GM21367 (cell line): ENCODE measurements around the gene PRR7.
A peak's percentile ranks its signal among the peaks of the same experiment; 100 is the strongest.

Source experiments
- ATAC-seq: cut with Tn5 transposase; IDR thresholded peaks from one replicate; pipeline ENCODE4 v1.9.1; 2021; ENCODE audit not compliant: unreplicated experiment

PRR7 gene

DNA sequence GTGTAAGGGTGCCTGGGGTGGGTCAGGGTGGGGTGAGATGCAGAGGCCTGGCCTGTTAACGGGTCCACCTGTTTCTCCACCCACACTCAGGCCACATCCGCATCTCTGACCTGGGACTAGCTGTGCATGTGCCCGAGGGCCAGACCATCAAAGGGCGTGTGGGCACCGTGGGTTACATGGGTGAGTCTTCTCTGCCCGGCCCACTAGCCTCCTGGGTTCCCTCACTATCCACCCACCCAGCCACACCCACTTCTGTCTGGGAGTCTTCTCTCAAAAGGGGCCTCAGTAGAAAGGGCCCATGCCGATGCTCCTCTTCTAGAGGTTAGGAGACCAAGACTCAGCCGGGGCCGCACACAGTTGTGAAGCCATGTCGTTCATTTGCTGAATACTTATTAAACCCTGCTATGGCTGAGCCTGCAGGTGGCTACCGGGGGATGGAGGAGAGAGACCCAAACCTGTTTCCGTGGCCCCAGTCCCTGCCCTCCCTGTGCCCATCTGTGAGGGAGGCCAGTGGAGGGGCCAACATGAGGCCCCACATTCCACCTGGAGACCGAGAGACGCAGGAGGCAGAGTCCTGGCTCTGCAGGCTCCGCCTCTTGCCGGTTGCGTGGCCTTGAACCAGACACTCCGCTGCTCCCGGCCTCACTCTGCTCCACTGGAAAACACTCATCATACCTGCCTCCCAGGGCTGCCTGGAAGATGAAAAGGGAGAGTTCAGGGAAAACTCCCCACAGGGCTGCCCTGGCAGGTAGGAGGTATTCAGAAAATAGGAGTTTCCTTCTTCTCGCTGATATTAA is 11.5 kb upstream of the PRR7 start:
- ATAC-seq, result no peak

DNA sequence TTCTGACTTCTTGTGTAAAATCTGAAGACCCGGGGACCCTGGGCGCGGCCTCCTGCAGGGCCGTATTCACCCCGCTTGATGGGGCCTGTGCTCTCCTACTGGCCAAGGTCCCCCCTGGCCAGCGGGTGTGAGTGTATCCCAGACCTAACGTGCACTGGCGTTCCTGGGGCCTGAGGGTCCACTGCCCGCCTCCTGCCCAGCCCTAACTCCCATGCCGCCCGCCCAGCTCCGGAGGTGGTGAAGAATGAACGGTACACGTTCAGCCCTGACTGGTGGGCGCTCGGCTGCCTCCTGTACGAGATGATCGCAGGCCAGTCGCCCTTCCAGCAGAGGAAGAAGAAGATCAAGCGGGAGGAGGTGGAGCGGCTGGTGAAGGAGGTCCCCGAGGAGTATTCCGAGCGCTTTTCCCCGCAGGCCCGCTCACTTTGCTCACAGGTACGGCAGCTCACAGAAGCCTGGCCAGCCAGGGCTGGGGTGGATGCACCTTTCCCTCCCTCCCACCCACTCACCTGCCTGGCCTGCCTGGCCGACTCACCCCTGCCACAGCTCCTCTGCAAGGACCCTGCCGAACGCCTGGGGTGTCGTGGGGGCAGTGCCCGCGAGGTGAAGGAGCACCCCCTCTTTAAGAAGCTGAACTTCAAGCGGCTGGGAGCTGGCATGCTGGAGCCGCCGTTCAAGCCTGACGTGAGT is 10.6 kb upstream of the PRR7 start:
- no peak for ATAC-seq

DNA sequence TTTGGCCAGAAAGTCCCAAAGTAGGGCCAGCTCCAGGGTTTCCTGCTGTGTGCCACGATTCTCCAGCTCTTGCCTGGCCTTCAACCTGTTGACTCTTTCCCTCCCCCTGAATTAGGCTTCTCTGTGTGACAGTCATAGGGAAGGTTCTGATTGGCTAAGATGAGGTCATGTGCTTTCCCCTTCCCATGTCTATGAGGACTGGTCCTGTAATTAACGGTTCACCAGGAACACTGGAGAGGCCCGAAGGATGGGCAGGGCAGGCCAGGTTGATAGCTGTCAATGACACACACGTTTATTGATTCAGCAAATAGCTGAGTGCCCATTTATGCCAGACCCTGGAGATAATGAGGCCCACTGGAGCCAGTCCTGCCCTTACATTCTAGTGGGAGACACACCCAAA is 9.0 kb upstream of the PRR7 start:
- ATAC-seq, result no peak

DNA sequence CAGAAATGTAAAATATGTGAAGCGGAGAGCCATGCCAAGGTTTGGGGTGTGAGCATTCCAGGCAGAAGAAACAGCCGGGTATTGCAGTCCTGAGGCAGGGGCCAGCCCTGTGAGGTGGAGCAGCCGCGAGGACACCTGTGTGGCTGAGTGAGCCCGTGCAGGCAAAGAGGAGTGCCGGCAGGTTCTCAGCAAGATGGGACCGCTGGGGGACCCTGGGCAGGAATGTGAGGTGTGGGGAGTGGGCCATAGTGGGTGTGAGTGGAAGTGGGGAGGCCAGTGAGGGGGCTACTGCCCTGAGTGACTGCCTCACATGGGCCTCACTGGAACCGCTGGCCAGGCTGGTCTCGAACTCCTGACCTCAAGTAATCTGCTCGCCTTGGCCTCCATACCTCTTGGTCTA is 8.1 kb upstream of the PRR7 start:
- ATAC-seq, result no peak

DNA sequence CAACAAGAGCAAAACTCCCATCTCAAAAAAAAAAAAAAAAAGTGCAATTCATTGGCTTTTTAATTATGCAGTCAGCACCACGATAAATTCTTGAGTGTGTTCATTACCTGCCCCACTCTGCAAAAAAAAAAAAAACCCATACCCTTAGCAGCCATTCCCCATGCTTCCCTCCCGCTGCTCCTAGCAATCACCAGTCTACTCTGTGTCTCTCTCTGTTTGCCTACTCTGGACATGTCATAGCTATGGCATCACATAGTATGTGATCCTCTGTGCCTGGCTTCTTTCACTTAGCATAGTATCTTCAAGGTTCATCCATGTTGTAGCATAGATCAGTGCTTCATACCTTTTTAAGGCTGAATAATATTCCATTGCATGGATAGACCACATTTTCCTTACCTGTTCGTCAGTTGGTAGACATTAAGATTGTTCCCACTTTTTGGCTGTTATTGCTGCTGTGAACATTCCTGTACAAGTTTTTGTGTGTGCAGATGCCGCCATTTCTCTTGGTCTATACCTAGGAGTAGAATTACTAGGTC is 7.0 kb upstream of the PRR7 start:
- ATAC-seq, result no peak

DNA sequence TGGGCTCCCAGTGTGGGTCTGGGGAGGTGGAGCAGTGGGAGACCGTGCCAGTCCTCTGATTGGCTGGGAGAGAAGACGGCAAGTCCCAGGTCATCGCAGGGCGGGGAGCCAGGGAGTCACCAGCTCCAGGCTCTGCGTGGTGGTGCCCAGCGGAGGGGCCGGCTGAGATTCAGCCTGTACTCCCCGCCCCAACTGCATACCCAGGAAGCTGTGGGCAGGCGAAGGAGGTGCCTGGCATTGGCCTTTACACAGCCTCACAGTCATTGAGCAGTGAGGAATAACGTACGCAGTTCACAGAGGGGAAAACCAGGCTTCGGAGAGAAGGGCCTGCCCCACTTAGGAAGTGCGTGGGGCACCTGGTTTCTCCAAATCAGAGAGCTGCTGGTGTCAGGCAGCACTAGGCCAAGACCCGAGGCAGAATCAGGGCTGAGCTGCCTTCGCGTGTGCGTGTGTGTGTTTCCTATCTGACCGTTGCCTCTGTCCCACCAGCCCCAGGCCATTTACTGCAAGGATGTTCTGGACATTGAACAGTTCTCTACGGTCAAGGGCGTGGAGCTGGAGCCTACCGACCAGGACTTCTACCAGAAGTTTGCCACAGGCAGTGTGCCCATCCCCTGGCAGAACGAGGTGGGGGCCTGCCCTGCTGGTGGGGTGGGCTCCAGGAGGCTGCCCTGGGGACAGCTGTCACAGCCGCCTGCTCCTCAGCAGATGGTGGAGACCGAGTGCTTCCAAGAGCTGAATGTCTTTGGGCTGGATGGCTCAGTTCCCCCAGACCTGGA is 6.2 kb upstream of the PRR7 start:
- no peak for ATAC-seq

DNA sequence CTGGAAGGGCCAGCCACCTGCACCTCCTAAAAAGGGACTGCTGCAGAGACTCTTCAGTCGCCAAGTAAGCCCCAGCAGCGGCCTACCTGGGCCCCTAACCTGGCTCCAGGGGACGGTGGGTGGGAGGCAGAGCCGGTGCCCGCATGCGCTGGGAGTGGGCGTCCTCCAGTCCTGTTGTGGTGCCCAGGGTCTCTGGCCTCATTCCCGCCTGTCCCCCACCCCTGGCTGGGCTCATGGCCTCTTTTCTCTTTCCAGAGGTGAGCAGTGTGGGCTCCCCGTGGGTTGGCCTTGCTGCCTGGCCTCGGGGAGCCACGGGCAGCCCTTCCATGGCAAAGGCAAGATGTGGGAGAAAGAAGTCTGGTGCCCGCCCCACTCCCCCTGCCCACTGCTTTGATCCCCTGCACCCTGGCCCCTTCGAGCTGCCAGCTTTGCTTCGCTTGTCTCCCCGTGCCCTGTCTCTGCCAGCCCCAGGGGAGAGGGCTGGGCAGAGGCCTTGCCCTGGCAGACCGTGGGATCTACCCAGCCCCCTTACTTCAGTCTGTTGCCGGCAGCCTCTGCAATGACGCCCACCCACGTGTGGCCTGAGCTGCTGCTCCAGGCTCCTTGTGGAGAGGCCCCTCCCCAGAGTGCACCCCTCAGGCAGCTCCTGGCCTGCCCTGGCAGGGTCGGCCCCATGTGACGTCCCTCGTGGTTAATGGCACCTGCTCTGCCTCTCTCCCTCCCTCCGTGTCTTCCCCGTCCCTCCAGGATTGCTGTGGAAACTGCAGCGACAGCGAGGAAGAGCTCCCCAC is 5.4 kb upstream of the PRR7 start:
- ATAC-seq, result no peak

DNA sequence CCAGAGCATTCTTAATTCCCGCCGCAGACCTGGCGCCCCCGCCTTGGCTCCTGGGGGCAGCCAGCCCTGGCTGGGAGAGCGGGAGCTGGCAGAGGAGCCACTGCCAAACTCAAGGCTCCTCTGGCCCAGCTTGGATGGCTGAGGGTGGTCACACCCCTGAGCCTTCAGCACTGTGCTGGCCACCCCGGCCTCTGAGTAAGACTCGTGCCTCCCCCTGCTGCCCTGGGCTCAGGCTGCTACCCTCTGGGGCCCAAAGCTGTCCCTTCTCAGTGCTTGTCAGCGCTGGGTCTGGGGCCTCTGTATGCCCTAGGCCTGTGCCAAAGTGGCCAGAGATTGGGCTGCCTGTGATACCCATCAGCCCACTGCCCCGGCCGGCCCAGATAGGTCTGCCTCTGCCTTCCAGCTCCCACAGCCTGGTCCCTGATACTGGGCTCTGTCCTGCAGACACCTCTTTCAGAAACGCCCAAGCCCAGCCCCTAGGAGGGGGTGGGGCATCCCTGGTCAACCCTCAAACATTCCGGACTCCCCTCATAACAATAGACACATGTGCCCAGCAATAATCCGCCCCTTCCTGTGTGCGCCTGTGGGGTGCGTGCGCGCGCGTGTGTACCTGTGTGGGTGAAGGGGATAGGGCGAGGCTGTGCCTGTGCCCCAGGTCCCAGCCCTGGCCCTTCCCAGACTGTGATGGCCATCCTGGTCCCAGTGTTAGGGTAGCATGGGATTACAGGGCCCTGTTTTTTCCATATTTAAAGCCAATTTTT is 4.4 kb upstream of the PRR7 start:
- ATAC-seq, result no peak

DNA sequence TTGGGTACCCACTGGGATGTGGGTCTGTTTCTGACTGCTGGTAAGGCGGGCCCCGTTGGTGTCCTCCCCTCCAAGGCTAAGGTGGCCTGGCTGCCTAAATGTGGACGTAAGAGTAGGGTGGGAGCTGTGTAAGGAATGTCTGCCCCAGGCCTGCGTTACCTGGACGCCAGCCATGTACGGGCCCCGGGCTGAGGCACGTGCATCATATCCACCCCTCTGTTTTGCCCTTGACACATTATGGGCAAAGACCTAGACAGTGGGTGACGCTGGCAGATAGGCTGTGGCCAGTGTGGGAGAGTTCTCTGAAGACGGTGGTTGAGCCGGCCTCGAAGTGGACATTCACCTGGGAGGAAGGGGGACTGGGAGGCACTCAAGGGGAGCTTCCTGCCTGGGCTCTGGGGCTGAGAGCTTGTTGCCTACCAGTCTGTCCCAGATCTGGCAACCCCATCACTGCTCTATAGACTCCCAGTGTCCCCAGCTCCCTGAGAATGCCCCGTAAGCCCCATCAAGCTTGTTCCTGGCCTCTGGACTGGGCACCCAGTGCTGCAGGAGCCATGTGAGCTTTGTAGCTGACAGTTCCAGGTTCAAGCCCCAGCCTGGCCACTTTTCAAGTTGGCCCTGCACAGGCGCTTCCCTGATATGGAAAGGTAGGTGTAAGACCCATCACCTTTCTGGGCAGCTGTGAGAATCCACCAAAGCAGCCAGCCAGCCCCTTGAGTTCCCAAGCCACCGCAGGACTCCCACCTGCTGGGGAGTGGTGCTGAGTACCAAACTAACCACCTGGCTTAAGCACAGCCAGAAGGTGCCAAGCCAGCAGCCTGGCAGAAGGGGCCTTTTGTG is 3.2 kb upstream of the PRR7 start:
- ATAC-seq, result no peak

DNA sequence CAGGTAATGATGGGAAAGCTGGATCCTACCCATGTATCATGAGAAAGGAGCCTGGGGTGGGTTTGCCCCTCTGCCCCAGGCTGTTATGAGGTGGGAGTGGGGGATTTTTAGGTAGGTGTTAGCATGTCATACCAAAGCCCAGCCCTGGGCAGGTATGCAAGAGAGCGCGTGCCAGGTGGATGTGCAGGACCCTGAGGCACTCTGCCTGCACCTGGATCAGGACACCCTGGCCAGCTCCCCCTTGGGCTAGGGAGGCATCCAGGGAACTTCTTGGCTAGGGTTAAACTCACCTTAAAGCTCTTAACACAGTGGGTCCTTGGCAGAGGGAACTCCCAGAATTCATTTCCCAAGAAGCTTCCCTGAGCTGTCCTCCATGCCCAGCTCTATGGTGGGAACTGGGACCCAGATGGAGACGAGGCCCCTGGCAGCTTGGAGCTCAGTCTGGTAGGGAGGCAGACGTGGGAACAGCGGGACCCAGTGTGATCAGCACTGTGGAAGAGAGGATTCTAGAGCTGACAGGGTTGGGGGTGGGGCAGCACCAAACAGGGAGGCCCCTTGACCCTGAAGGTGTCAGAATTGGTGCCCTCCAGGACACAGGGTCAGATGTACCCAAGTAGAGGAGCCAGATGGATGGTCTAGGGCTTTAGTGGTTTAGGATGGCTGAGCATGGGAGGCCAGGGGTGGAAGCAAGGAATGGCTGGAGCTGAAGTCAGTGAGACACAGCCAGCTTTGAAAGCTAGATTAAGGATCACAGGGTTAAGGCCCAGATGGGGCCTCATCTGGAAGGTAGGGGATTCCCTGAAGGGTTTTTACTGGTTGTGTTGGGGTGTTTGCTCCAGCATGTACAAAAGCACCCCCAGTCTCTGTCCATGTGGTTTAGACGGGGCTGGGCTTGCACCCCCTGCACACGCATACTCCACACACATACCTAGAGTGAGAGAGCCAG is 2.2 kb upstream of the PRR7 start:
- no peak for ATAC-seq

DNA sequence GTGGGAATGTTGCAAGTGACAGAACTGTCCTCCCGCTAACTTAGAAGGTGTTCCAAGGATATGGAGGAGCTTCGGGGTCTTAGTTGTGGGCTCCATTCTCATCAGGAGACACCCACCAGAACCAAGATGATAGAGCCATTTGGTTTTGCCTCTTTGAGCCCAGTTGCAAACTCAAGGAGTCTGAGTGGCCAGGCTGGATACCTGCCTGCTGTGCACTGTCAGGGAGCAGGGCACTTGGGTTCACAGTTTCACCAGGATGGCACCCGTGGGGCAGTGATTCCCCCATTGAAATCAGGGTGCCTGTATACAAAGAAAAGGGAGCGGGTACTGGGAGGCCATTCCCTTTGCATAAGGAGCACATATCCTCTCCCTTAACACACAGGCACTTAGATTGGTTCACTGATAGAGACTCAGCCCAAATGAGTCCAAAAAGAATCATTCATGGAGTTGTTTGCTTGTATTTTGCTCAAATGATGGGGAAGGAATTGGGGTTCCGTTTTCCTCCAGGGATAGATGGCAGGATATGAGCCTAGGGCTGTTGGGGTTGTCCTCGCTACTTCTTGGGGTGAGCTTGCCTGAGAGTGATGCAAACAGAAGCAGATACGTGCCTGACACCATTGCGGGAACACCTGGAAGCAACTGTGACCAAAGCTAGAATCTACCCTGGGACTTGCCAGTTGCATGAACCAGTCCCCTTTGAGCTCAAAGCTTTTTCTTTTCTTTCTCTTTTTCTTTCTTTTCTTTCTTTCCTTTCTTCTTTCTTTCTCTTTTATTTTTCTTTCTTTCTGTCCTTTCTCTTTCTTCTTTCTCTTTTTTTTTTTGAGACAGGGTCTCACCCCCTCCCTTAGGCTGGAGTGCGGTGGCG is 1.3 kb upstream of the PRR7 start:
- no peak for ATAC-seq

DNA sequence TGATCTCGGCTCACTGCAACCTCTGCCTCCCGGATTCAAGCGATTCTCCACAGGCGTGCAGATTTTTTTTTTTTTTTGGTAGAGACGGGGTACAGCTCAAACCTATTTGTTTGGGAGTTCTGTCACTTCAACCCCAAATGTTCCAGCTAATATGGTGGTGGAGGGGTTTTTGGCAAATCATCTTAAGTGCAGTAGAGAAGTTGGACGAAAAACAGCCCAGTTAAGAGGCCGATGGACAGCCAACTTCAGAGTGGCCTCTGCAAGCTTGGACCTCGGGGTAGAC is 756 bp upstream of the PRR7 start:
- no peak for ATAC-seq

DNA sequence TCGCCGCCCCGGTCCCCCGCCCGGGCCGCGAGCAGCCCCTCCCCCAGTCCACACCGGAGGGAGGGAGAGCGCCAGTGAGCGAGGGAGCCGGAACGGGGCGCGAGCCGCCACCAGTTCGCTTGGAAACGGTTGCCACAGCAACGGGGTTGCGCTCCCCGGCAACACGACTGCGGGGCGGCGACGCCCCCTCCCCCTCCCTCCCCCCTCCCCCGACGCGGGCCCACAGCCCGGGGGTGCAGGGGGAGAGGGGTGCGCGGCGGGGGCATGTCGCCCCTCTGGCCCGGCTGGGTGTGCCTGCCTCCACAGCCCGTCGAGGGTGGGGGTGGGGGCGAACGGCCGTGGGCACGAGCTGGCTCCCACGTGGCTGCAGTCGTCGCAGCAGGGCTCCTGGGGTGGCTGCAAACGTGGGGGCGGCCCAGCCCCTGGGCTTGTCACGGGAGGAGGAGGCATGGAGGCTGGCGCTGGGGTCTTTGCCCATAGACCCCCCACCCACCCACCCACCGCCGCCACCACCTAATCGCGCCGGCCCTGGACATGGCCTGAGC is 524 bp downstream of the PRR7 start:
- peak; percentile 25 for ATAC-seq

DNA sequence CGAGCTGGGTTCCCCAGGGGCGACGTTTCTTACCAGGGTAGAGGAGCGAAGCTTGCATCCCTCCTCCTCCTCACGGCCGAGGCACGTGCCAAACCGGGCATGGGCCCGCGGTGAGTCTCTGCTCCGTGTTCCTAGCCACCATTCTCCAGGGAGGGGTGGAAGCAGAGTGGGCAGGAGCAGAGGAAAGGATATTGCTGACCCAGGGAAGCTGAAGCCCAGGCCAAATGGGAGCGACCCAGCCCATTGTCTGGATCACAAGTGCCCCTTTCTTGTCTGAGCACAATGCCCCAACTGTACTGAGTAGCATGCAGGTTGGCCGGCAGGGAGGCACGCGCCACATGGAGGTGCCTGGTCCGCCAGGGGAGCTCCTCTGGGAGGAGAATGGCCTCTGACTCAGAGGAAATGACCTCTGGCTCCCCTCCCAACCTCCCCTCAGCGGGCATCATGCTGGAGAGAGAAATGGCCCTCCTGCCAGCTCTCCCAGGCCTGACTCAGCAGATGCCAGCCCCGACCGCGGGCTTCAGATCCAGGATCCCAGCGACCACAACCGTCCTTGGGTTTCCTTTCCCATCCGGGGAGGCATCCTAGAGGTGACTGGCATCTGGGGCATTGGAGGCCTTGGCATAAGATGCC is 1.1 kb downstream of the PRR7 start:
- ATAC-seq, result no peak

DNA sequence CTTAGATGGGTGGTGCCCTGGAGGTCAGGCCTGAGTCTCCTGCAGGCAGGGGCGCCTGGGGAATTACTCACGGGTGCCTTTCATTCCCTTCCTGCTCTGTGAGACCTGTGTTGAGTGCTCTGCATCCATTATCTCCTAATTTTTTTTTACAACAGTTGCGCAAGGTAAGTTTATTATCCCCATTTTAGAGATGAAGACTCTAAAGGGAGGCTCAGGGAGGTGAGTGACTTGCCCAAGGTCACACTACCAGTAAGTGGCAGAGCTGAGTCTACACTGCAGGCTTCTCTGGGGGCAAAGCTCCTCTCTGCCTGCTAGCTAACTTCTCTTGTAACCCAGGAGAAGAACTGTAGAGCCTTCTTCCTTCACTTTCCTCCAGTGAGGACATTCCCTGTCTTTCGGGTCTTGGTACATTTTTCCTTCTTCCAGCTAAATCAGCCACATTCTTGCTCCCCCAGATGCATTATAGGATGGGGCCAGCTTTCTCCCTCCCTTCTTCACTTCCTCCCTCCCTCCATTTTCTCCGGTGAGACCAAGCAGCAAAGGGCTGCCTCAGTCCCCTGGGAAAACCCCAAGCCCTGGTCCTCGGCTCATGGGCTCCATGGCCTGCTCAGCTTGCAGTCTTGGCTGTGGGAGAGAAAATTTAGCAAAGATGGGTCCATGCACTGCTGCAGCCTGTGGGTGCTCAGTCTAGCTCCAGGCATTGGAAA is 1.8 kb downstream of the PRR7 start:
- no peak for ATAC-seq
